Neutrophil (primary cell): Measurements from ENCODE around the gene PIK3R5.

Experiments used
- H3K27ac ChIP-seq: fragments of 200-600 bp; sonication (generic); 2 replicates; pipeline ENCODE4 v1.5.1; 2016; ENCODE audit warnings: mild to moderate bottlenecking, moderate library complexity
- H3K27me3 ChIP-seq: fragments of 200-600 bp; sonication (generic); 2 replicates; pipeline ENCODE4 v1.6.0; 2016; ENCODE audit warnings: mild to moderate bottlenecking
- H3K36me3 ChIP-seq: fragments of 200-600 bp; sonication (generic); 2 replicates; pipeline ENCODE4 v1.5.1; 2017
- H3K4me1 ChIP-seq, 2 experiments: fragments of 200-600 bp in 1 of 2; sonication (generic) in 1 of 2; 1 replicate in 1 of 2; 2 replicates in 1 of 2; pipeline versions ENCODE4 v1.5.1 to v1.6.1; 2013 to 2016; ENCODE audit warnings: low read depth in 1 of 2, low read length in 1 of 2, mild to moderate bottlenecking in 1 of 2, moderate library complexity in 1 of 2; ENCODE audit not compliant: control insufficient read depth in 1 of 2, insufficient read depth in 1 of 2
- H3K4me3 ChIP-seq, 2 experiments: fragments of 200-600 bp in 1 of 2; sonication (generic) in 1 of 2; 1 replicate in 1 of 2; 2 replicates in 1 of 2; pipeline ENCODE4 v1.5.1; 2013 to 2016; ENCODE audit warnings: low read depth in 1 of 2, low read length in 1 of 2, mild to moderate bottlenecking in 1 of 2, moderate library complexity in 1 of 2
- H3K9me3 ChIP-seq: fragments of 200-600 bp; sonication (generic); 2 replicates; pipeline ENCODE4 v1.5.1; 2016
- TF ChIP-seq, protein P1 (sequence below): fragments of 200-600 bp; sonication (generic); IDR thresholded peaks from 2 replicates; pipeline ENCODE4 v1.5.1; 2016; ENCODE audit warnings: antibody characterized with exemption

The PIK3R5 gene

DNA sequence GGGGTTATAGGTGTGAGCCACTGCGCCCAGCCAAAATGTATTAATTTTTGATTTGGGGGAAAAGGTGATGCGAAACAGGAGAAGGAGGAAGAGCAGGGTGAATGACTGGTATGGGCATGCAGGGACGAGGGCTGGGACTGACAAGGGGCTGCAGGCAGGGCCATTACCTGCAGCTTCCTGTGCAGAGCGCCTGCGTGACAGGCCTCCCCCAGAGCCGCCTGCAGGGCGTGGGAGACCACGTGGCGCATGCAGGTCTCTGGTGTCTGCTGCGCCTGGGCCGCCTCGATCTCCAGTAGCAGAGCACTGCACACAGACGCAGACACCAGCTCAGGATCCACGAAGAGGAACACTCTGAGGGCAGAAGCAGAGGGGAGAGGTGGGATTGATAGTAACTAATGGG is 130.4 kb downstream of the PIK3R5 start:
- Histone ChIP-seq H3K4me1 (no peaks in the 10 kb centered on the region), H3K36me3 (peaks cover 87% of the 10 kb centered on the region), H3K27ac (no peak overlapping the region), H3K4me3 (no peak overlapping the region), H3K9me3 (no peaks in the 10 kb centered on the region), H3K27me3 (no peaks in the 10 kb centered on the region)
- TF ChIP-seq, protein P1, sequence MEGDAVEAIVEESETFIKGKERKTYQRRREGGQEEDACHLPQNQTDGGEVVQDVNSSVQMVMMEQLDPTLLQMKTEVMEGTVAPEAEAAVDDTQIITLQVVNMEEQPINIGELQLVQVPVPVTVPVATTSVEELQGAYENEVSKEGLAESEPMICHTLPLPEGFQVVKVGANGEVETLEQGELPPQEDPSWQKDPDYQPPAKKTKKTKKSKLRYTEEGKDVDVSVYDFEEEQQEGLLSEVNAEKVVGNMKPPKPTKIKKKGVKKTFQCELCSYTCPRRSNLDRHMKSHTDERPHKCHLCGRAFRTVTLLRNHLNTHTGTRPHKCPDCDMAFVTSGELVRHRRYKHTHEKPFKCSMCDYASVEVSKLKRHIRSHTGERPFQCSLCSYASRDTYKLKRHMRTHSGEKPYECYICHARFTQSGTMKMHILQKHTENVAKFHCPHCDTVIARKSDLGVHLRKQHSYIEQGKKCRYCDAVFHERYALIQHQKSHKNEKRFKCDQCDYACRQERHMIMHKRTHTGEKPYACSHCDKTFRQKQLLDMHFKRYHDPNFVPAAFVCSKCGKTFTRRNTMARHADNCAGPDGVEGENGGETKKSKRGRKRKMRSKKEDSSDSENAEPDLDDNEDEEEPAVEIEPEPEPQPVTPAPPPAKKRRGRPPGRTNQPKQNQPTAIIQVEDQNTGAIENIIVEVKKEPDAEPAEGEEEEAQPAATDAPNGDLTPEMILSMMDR = no peak

DNA sequence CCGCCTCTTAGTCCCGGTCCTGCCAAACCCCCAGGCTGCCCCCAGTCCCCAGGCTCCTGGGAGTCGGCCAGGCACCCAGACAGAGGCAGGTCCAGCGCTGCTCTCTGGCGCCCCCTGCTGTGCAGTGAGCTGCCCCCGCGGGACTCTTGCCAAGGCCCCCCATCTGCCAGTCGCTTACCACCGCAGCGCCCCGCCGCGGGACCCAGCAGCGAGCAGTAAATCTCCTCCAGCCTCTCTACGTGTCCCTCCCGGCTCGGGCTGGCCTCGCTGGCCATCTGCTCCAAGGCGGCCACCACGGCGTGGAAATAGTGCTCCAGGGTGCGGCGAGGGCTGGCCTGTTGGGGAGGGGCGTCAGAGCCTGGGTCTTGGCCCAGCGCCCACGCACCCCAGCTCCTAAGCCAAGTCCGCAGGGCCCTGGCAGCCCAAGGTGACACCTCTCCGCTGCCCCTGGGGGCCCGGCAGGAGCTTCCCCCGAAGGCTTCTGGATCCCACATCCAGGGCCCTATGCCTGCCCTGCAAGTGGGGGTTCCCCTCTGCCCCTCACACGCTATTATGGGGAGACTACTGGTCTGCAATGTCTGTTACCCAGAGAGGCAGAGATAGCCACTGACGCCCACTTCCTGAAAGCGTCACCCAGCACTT is 132.7 kb downstream of the PIK3R5 start:
- TF ChIP-seq, protein P1 = peak; percentile 70
- no peak overlapping the region for H3K27ac ChIP-seq
- no peaks in the 10 kb centered on the region for H3K4me1 ChIP-seq
- H3K4me3 ChIP-seq = no peak overlapping the region
- H3K36me3 ChIP-seq = peaks cover 91% of the 10 kb centered on the region
- no peaks in the 10 kb centered on the region for H3K9me3 ChIP-seq
- H3K27me3 ChIP-seq = no peaks in the 10 kb centered on the region

DNA sequence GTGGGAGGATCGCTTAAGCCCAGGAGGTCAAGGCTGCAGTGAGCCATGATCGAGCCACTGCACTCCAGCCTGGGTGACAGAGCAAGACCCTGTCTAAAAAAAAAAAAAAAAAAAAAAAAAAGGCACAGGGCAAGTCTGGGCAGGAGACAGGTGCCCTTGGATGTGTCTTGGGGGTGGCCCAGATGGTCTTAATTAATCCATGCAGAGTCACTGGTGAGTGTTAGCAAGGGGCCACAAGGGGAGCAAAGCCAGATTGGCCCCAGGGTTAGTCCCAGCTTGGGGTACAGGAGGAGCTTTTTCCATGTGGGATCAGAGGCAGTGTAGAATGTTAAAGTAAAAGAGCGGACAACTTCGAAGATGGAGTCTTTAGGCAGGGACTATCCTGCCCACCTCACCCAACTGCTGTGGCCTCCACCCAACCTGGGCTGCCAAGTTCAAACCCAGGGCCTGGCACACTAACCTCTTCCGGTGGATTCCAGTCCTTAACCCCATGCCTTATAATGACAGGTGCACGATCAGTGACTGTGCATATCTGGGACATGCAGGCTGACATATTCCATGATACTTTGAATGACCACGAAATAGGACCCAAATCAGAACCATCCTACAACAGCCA is 134.2 kb downstream of the PIK3R5 start:
- Histone ChIP-seq H3K36me3 (peaks cover 89% of the 10 kb centered on the region), H3K27ac (no peak overlapping the region), H3K4me3 (no peak overlapping the region), H3K9me3 (no peaks in the 10 kb centered on the region), H3K4me1 (no peaks in the 10 kb centered on the region), H3K27me3 (no peaks in the 10 kb centered on the region)
- TF ChIP-seq, protein P1 = no peak

DNA sequence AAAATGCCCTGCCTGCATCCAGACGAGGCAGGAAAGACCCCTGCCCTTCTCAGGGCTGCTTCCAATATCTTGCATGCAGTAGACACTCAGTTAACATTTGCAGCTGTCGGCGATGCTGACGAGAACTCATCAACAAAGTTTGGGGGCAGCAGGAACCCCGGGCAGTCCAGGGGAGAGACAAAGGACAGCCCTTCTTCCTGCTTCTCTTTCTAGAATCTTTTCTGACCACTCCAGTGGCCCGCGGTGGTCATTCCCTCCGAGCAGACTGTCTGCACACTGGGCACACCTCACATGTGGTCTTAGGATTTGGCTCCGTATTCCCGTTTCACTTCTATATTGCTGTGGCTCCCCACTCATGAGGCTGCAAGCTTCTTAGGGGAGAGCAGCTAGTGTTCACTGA is 135.4 kb downstream of the PIK3R5 start:
- Histone ChIP-seq H3K4me1 (no peaks in the 10 kb centered on the region), H3K4me3 (no peak overlapping the region), H3K27me3 (no peaks in the 10 kb centered on the region), H3K9me3 (no peaks in the 10 kb centered on the region), H3K36me3 (peaks cover 81% of the 10 kb centered on the region), H3K27ac (no peak overlapping the region)
- TF ChIP-seq, protein P1 = no peak

DNA sequence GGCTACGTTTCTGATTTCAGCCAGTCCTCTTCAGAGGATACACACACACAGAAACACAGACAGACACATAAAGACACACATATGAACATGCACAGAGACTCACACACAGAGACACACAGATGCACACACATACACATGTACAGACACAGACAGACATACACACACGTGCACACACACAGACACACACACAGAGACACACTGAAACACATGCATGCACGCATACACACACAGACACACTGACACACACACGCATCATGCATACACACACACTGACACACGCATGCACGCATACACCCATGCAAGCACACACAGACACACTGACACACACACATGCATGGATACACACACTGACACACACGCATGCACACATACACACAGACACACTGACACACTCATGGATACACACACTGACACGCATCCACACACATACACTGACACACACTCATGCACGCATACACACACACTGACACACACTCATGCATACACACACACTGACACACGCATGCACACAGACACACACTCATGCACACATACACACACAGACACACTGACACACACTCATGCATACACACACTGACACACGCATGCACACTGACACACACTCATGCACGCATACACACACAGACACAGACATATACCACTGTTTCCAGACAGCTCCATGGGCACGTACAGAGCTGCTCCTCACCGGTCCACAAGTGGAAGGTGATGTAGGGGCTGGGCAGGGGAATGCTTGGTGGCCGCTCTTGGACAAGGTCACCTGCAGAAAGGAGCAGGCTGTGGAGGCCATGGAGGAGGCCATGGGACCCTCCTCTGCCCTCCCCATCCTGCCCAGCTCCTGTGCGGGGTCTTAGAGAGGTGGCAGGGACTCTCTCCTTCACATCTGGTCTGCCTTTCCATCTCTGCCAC is 136.2 kb downstream of the PIK3R5 start:
- Histone ChIP-seq H3K36me3 (peaks cover 77% of the 10 kb centered on the region), H3K9me3 (no peaks in the 10 kb centered on the region), H3K27ac (no peak overlapping the region), H3K27me3 (no peaks in the 10 kb centered on the region), H3K4me3 (no peak overlapping the region), H3K4me1 (no peaks in the 10 kb centered on the region)
- TF ChIP-seq, protein P1 = no peak
